ENCODE measurements around the gene SYT15. TPM values are rescaled to one million over a fixed set of nuclear protein-coding genes. Genes with fewer than 3 reads are reported as not detected.

The SYT15 gene
- total RNA-seq, 4 donors from 2014 or later, result 0.31 to 2.7 (median 1.0) TPM

- intact Hi-C loops (cut with DNase I), result no loop called here
- Histone ChIP-seq H3K9me3 (no peaks in the 10 kb centered on the region), H3K27ac (no peak overlapping the region), H3K4me3 (no peak overlapping the region), H3K36me3 (peaks cover 0 to 30% (median 0%) of the 10 kb centered on the region in 3 donors), H3K4me1 (peaks cover 3 to 55% (median 6%) of the 10 kb centered on the region in 3 donors), H3K27me3 (no peaks in the 10 kb centered on the region)
- DNase-seq, result no peak
- WGBS, 2 donors, result 71 to 73% methylated on average over 11 of the region's 11 CpGs
- TF ChIP-seq, protein P1, sequence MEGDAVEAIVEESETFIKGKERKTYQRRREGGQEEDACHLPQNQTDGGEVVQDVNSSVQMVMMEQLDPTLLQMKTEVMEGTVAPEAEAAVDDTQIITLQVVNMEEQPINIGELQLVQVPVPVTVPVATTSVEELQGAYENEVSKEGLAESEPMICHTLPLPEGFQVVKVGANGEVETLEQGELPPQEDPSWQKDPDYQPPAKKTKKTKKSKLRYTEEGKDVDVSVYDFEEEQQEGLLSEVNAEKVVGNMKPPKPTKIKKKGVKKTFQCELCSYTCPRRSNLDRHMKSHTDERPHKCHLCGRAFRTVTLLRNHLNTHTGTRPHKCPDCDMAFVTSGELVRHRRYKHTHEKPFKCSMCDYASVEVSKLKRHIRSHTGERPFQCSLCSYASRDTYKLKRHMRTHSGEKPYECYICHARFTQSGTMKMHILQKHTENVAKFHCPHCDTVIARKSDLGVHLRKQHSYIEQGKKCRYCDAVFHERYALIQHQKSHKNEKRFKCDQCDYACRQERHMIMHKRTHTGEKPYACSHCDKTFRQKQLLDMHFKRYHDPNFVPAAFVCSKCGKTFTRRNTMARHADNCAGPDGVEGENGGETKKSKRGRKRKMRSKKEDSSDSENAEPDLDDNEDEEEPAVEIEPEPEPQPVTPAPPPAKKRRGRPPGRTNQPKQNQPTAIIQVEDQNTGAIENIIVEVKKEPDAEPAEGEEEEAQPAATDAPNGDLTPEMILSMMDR (IDR thresholded peaks at IDR 0.05), result no peak
- no peak for TF ChIP-seq POLR2A (IDR thresholded peaks at IDR 0.05)
Observed at GRCh38 chr10:46547541-46548497, 31.1 kb upstream of the SYT15 start.

DNA sequence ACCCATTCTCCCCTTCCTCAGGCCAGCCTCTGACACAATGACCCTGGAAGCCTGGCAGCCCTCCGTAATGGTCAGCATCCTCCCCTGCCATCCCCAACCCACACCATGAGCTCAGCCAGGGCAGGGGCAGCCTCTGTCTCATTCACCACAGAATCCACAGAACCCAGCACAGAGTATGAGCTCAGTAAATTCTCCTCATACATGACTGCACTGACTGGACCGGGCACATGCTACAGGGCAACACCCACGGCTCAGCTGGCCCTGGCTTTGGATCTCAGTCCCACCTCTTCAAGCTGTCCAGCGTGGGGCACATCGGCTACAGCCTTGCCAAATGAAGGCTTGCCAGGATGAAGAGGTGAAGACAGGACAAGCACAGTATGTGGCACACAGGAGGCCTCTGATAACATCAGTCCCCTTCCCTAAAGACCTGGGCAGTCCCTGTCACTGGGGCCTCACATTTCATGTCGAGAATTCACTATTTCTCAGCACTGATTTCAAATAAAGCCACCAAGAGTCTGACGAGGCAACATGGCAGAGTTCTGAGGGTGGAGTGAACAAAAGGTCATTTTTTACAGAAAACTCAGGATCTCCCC lies 30.3 kb upstream of the SYT15 start:
- H3K9me3 ChIP-seq, result no peaks in the 10 kb centered on the region
- TF ChIP-seq POLR2A (IDR thresholded peaks at IDR 0.05), result no peak
- TF ChIP-seq, protein P1 (IDR thresholded peaks at IDR 0.05), result no peak
- H3K4me3 ChIP-seq, result no peak overlapping the region
- peaks cover 0 to 4% (median 0%) of the 10 kb centered on the region in 4 donors for H3K27me3 ChIP-seq
- peaks cover 0 to 37% (median 0%) of the 10 kb centered on the region in 3 donors for H3K36me3 ChIP-seq
- 64 to 69% methylated on average over 7 of the region's 7 CpGs for WGBS, 2 donors
- intact Hi-C loops (cut with DNase I), result no loop called here
- no peak for DNase-seq
- H3K27ac ChIP-seq, result no peak overlapping the region
- H3K4me1 ChIP-seq, result peaks cover 3 to 50% (median 6%) of the 10 kb centered on the region in 3 donors

- 84 to 86% methylated on average over 17 to 26 of the region's 31 CpGs for WGBS, 2 donors
- no peak overlapping the region for H3K27ac ChIP-seq
- no peak for DNase-seq
- H3K9me3 ChIP-seq, result no peaks in the 10 kb centered on the region
- H3K36me3 ChIP-seq, result peaks cover 0 to 43% (median 0%) of the 10 kb centered on the region in 3 donors
- H3K4me3 ChIP-seq, result no peak overlapping the region
- intact Hi-C loops (cut with DNase I), result no loop called here
- TF ChIP-seq, protein P1 (IDR thresholded peaks at IDR 0.05), result no peak
- no peak for TF ChIP-seq POLR2A (IDR thresholded peaks at IDR 0.05)
- H3K4me1 ChIP-seq, result peaks cover 3 to 42% (median 6%) of the 10 kb centered on the region in 3 donors
- peaks cover 0 to 11% (median 0%) of the 10 kb centered on the region in 4 donors for H3K27me3 ChIP-seq
Observed at GRCh38 chr10:46549171-46550075, 29.5 kb upstream of the SYT15 start.

GRCh38 chr10:46550076-46550790 lies 28.7 kb upstream of the SYT15 start:
- H3K9me3 ChIP-seq, result no peaks in the 10 kb centered on the region

More at GRCh38 chr10:46550076-46550790, 28.7 kb upstream of the SYT15 start:
- intact Hi-C loops (cut with DNase I), result no loop called here
- DNase-seq, result no peak
- Histone ChIP-seq H3K4me1 (peaks cover under 1 to 41% (median 2%) of the 10 kb centered on the region in 3 donors), H3K36me3 (peaks cover 0 to 43% (median 0%) of the 10 kb centered on the region in 3 donors), H3K27ac (no peak overlapping the region), H3K27me3 (peaks cover 0 to 18% (median 0%) of the 10 kb centered on the region in 4 donors), H3K4me3 (no peak overlapping the region)
- 75 to 89% methylated on average over 4 to 8 of the region's 20 CpGs for WGBS, 2 donors
- TF ChIP-seq POLR2A (IDR thresholded peaks at IDR 0.05), result no peak
- TF ChIP-seq, protein P1 (IDR thresholded peaks at IDR 0.05), result no peak
